ENCODE results near the gene NIM1K. TPM values are rescaled to one million over a fixed set of nuclear protein-coding genes. Genes with fewer than 3 reads are reported as not detected.

The NIM1K gene
- total RNA-seq, 2 donors from 2014 or later = 0.85 TPM; not detected in 1

DNA sequence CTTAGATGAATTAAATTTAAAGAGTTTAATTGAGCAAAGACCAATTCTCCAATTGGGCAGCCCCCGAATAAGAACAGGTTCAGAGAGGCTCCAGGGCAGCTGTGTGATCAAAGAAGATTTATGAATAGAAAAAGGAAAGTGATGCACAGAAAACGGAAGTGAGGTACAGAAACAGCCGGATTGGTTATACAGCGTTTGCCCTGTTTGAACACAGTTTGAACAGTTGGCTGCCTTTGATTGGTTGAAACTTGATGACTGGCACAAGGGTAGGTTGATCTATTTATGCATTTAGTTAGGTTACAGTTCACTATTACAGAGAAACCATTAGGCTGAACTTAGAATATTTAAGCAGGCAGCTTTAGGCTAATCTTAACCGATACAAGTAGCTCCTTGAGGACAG lies 29.5 kb downstream of the NIM1K start:
- no peaks in the 10 kb centered on the region for H3K27me3 ChIP-seq (replicated peaks; ENCODE audit: insufficient read depth)
- no peak overlapping the region for H3K4me3 ChIP-seq
- H3K27ac ChIP-seq = no peak overlapping the region
- H3K36me3 ChIP-seq = no peaks in the 10 kb centered on the region
- ATAC-seq (ENCODE audit: insufficient number of reproducible peaks, low FRiP score, low read depth) (no peak), DNase-seq (ENCODE audit: low spot score) (no peak)
- H3K9me3 ChIP-seq = no peaks in the 10 kb centered on the region
- H3K4me1 ChIP-seq (ENCODE audit: control insufficient read depth in 1 of 2, low read depth in 2 of 2) = no peaks in the 10 kb centered on the region
- TF ChIP-seq, protein P1, sequence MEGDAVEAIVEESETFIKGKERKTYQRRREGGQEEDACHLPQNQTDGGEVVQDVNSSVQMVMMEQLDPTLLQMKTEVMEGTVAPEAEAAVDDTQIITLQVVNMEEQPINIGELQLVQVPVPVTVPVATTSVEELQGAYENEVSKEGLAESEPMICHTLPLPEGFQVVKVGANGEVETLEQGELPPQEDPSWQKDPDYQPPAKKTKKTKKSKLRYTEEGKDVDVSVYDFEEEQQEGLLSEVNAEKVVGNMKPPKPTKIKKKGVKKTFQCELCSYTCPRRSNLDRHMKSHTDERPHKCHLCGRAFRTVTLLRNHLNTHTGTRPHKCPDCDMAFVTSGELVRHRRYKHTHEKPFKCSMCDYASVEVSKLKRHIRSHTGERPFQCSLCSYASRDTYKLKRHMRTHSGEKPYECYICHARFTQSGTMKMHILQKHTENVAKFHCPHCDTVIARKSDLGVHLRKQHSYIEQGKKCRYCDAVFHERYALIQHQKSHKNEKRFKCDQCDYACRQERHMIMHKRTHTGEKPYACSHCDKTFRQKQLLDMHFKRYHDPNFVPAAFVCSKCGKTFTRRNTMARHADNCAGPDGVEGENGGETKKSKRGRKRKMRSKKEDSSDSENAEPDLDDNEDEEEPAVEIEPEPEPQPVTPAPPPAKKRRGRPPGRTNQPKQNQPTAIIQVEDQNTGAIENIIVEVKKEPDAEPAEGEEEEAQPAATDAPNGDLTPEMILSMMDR (IDR thresholded peaks at IDR 0.05) = no peak

DNA sequence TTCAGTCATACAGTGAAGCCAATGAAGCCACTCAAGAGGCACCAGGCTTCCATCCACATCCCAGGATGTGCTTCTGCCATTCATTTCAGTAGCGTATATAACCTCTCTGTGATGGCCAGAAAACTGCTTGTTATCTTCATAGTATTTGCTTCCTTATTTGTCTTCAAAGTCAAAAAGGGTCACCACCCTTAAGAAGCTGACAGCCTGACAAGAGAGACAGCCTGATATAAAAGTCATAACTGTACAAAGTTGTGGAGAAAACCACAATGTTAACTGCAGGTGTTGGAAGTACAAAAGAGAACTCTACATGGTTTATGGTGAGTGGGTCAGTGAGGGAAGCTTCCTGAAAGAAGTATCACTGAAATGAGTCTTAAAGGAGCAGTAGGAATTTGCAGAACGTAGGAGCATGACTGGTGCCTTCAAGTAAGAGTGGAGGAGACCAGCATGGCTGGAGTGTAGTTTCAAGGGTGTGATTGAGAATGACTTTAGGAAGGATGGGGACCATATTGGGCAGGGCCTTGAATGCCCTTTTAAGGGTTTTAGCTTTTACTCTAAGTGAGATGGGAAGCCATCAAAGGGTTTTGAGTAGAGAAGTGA lies 33.7 kb downstream of the NIM1K start:
- TF ChIP-seq, protein P1 (IDR thresholded peaks at IDR 0.05) = no peak
- ATAC-seq (ENCODE audit: insufficient number of reproducible peaks, low FRiP score, low read depth) = no peak

DNA sequence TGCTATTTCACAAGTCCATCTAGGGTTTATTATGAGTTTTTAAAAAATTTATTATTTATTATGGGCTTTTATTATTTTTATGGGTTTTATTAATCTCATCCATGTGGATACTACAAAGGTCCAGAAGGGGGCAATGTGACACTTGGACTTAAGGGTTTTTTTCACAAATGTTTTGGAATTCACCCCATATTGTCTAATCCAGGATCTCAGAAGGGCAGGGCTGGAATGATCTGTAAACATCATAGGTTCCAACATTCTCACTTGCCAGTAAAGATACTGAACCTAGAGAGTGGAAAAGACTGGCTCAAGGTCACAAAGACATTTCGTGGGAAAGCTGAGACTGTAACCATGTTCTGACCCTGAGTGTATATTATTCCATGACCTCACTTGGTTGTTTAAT lies 35.6 kb downstream of the NIM1K start:
- TF ChIP-seq, protein P1 (IDR thresholded peaks at IDR 0.05) = peak; percentile 7
- Histone ChIP-seq H3K36me3 (no peaks in the 10 kb centered on the region), H3K4me3 (no peak overlapping the region), H3K4me1 (ENCODE audit: control insufficient read depth in 1 of 2, low read depth in 2 of 2) (no peaks in the 10 kb centered on the region), H3K9me3 (no peaks in the 10 kb centered on the region), H3K27me3 (replicated peaks; ENCODE audit: insufficient read depth) (no peaks in the 10 kb centered on the region), H3K27ac (no peak overlapping the region)
- ATAC-seq (ENCODE audit: insufficient number of reproducible peaks, low FRiP score, low read depth) (no peak), DNase-seq (ENCODE audit: low spot score) (no peak)

More for the DNA sequence above, 33.7 kb downstream of the NIM1K start:
- Histone ChIP-seq H3K9me3 (no peaks in the 10 kb centered on the region), H3K4me1 (ENCODE audit: control insufficient read depth in 1 of 2, low read depth in 2 of 2) (no peaks in the 10 kb centered on the region), H3K27me3 (replicated peaks; ENCODE audit: insufficient read depth) (no peaks in the 10 kb centered on the region), H3K27ac (no peak overlapping the region), H3K36me3 (no peaks in the 10 kb centered on the region), H3K4me3 (no peak overlapping the region)
- DNase-seq (ENCODE audit: low spot score) = no peak

DNA sequence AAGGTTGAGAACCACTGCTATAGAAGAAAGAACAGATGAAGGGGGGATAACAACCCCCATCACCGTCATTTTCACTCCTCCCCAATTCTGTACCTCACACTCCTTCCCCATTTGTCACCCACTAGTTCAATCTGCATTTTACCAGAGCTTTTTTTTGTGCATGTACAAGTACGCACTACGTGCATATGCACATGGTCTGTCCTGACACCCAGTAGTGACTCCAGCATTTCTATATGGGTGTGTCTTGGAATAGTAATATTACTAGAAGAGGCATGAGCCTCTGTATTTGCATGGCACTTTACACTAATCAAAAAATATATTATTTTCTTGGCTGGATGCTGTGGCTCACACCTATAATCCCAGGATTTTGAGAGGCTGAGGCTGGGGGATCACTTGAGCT lies 38.7 kb downstream of the NIM1K start:
- TF ChIP-seq, protein P1 (IDR thresholded peaks at IDR 0.05) = no peak
- no peaks in the 10 kb centered on the region for H3K36me3 ChIP-seq
- no peak overlapping the region for H3K27ac ChIP-seq
- no peaks in the 10 kb centered on the region for H3K27me3 ChIP-seq (replicated peaks; ENCODE audit: insufficient read depth)
- H3K4me1 ChIP-seq (ENCODE audit: control insufficient read depth in 1 of 2, low read depth in 2 of 2) = no peaks in the 10 kb centered on the region
- ATAC-seq (ENCODE audit: insufficient number of reproducible peaks, low FRiP score, low read depth) (no peak), DNase-seq (ENCODE audit: low spot score) (no peak)
- H3K4me3 ChIP-seq = no peak overlapping the region
- H3K9me3 ChIP-seq = no peaks in the 10 kb centered on the region

DNA sequence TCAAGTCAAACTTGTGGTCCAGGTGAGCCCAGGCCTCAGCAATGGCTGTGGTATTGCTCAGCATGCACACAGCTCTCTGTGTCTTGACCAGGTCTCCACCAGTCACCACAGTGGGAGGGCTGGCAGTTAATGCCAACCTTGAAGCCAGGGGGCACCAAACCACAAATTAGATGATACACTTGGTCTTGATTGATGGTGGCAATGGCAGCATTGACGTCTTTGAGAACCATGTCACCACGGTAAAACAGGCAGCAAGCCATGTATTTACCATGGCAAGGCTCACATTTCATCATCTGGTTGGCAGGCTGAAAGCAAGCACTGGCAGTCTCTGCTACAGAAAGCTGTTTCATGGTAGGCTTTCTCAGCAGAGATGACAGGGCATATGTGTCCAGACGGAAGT lies 40.0 kb downstream of the NIM1K start:
- H3K9me3 ChIP-seq = no peaks in the 10 kb centered on the region
- DNase-seq (ENCODE audit: low spot score) = no peak
- no peak for ATAC-seq (ENCODE audit: insufficient number of reproducible peaks, low FRiP score, low read depth)

More for the DNA sequence above, 40.0 kb downstream of the NIM1K start:
- H3K4me1 ChIP-seq (ENCODE audit: control insufficient read depth in 1 of 2, low read depth in 2 of 2) = no peaks in the 10 kb centered on the region
- no peaks in the 10 kb centered on the region for H3K36me3 ChIP-seq
- no peak overlapping the region for H3K4me3 ChIP-seq
- H3K27ac ChIP-seq = no peak overlapping the region
- TF ChIP-seq, protein P1 (IDR thresholded peaks at IDR 0.05) = no peak
- H3K27me3 ChIP-seq (replicated peaks; ENCODE audit: insufficient read depth) = no peaks in the 10 kb centered on the region

All from thoracic aorta (tissue), 2 donors.